SW480 (cell line): ENCODE data around the gene WFS1.

Experiments
- DNase-seq: peaks from one replicate; pipeline ENCODE4 v3.0.0-alpha.2; 2016; ENCODE audit warnings: low spot score

WFS1 gene

GRCh38 chr4:6235901-6236640, 33.6 kb upstream of the WFS1 start:
- DNase-seq = no peak

GRCh38 chr4:6236816-6237390, 32.7 kb upstream of the WFS1 start:
- no peak for DNase-seq

GRCh38 chr4:6239486-6239885, 30.2 kb upstream of the WFS1 start:
- DNase-seq = no peak

- no peak for DNase-seq
Observed at GRCh38 chr4:6239968-6240367, 29.7 kb upstream of the WFS1 start.

GRCh38 chr4:6241062-6241845, 28.4 kb upstream of the WFS1 start:
- no peak for DNase-seq

- DNase-seq = no peak
Observed at GRCh38 chr4:6242271-6243029, 27.2 kb upstream of the WFS1 start.

- DNase-seq = no peak
Observed at GRCh38 chr4:6245246-6246169, 24.1 kb upstream of the WFS1 start.

- no peak for DNase-seq
Observed at GRCh38 chr4:6246170-6246634, 23.4 kb upstream of the WFS1 start.

- DNase-seq = no peak
Observed at GRCh38 chr4:6248394-6248793, 21.3 kb upstream of the WFS1 start.

- DNase-seq = peak; percentile 62
Observed at GRCh38 chr4:6250235-6250983, 19.2 kb upstream of the WFS1 start.

GRCh38 chr4:6250984-6251295, 18.7 kb upstream of the WFS1 start:
- no peak for DNase-seq

GRCh38 chr4:6251365-6251764, 18.3 kb upstream of the WFS1 start:
- no peak for DNase-seq

GRCh38 chr4:6252051-6252450, 17.6 kb upstream of the WFS1 start:
- no peak for DNase-seq

GRCh38 chr4:6253111-6253510, 16.5 kb upstream of the WFS1 start:
- no peak for DNase-seq

- DNase-seq = no peak
Observed at GRCh38 chr4:6253961-6254360, 15.7 kb upstream of the WFS1 start.

GRCh38 chr4:6256141-6256540, 13.5 kb upstream of the WFS1 start:
- no peak for DNase-seq

- DNase-seq = peak; percentile 63
Observed at GRCh38 chr4:6257247-6258025, 12.2 kb upstream of the WFS1 start.

GRCh38 chr4:6258026-6258360, 11.7 kb upstream of the WFS1 start:
- DNase-seq = no peak

GRCh38 chr4:6258741-6259140, 10.9 kb upstream of the WFS1 start:
- DNase-seq = no peak

- no peak for DNase-seq
Observed at GRCh38 chr4:6259886-6260285, 9.8 kb upstream of the WFS1 start.
